ENCODE data around the gene FAM83D. TPM values are rescaled to one million over a fixed set of nuclear protein-coding genes. Genes with fewer than 3 reads are reported as not detected.

FAM83D gene
- total RNA-seq, 4 donors from 2014 or later, result 3.9 to 15.8 (median 11.6) TPM

- Histone ChIP-seq H3K4me3 (no peak overlapping the region), H3K27ac (no peak overlapping the region), H3K27me3 (peaks cover 3% of the 10 kb centered on the region), H3K9me3 (no peaks in the 10 kb centered on the region), H3K4me1 (peaks cover 13% of the 10 kb centered on the region), H3K36me3 (no peaks in the 10 kb centered on the region)
- TF ChIP-seq POLR2A (IDR thresholded peaks at IDR 0.05) (no peak), EP300 (IDR thresholded peaks at IDR 0.05) (no peak), CTCF (IDR thresholded peaks at IDR 0.05) (no peak), POLR2AphosphoS5 (IDR thresholded peaks at IDR 0.05) (no peak)
- WGBS, result 72% methylated on average over 9 of the region's 9 CpGs
- DNase-seq (ENCODE audit: low spot score in 2 of 2), result no peak
Measured at GRCh38 chr20:38895098-38895949, 30.9 kb upstream of the FAM83D start.

- Histone ChIP-seq H3K4me3 (no peak overlapping the region), H3K4me1 (peaks cover 13% of the 10 kb centered on the region), H3K9me3 (no peaks in the 10 kb centered on the region), H3K27ac (no peak overlapping the region), H3K27me3 (peaks cover 3% of the 10 kb centered on the region), H3K36me3 (no peaks in the 10 kb centered on the region)
- DNase-seq (ENCODE audit: low spot score in 2 of 2), result no peak
- no peak for TF ChIP-seq POLR2AphosphoS5 (IDR thresholded peaks at IDR 0.05)
- no peak for TF ChIP-seq POLR2A (IDR thresholded peaks at IDR 0.05)
- TF ChIP-seq EP300 (IDR thresholded peaks at IDR 0.05), result no peak
- no peak for TF ChIP-seq CTCF (IDR thresholded peaks at IDR 0.05)
Measured at GRCh38 chr20:38896009-38896594, 30.1 kb upstream of the FAM83D start.

GRCh38 chr20:38897267-38897666 lies 28.9 kb upstream of the FAM83D start:
- TF ChIP-seq POLR2A (IDR thresholded peaks at IDR 0.05) (no peak), EP300 (IDR thresholded peaks at IDR 0.05) (no peak), CTCF (IDR thresholded peaks at IDR 0.05) (no peak), POLR2AphosphoS5 (IDR thresholded peaks at IDR 0.05) (no peak)
- Histone ChIP-seq H3K9me3 (no peaks in the 10 kb centered on the region), H3K4me3 (no peak overlapping the region), H3K27ac (no peak overlapping the region), H3K4me1 (peaks cover 13% of the 10 kb centered on the region), H3K36me3 (no peaks in the 10 kb centered on the region), H3K27me3 (peaks cover 3% of the 10 kb centered on the region)
- 89% methylated on average over 4 of the region's 4 CpGs for WGBS
- DNase-seq (ENCODE audit: low spot score in 2 of 2), result no peak

- Histone ChIP-seq H3K27ac (no peak overlapping the region), H3K4me3 (no peak overlapping the region), H3K9me3 (no peaks in the 10 kb centered on the region), H3K4me1 (no peaks in the 10 kb centered on the region), H3K27me3 (peaks cover 4% of the 10 kb centered on the region), H3K36me3 (no peaks in the 10 kb centered on the region)
- no peak for DNase-seq (ENCODE audit: low spot score in 2 of 2)
- WGBS, result 85% methylated on average over 10 of the region's 13 CpGs
- TF ChIP-seq CTCF (IDR thresholded peaks at IDR 0.05) (no peak), EP300 (IDR thresholded peaks at IDR 0.05) (no peak), POLR2AphosphoS5 (IDR thresholded peaks at IDR 0.05) (no peak), POLR2A (IDR thresholded peaks at IDR 0.05) (no peak)
Measured at GRCh38 chr20:38900606-38901005, 25.6 kb upstream of the FAM83D start.

GRCh38 chr20:38902601-38903000 lies 23.6 kb upstream of the FAM83D start:
- Histone ChIP-seq H3K36me3 (no peaks in the 10 kb centered on the region), H3K4me1 (no peaks in the 10 kb centered on the region), H3K27ac (no peak overlapping the region), H3K9me3 (no peaks in the 10 kb centered on the region), H3K27me3 (peaks cover 4% of the 10 kb centered on the region), H3K4me3 (no peak overlapping the region)
- WGBS, result 98% methylated on average over 6 of the region's 8 CpGs
- no peak for DNase-seq (ENCODE audit: low spot score in 2 of 2)
- TF ChIP-seq POLR2A (IDR thresholded peaks at IDR 0.05) (no peak), CTCF (IDR thresholded peaks at IDR 0.05) (no peak), POLR2AphosphoS5 (IDR thresholded peaks at IDR 0.05) (no peak), EP300 (IDR thresholded peaks at IDR 0.05) (no peak)
